GM19240 (cell line): ENCODE results near the gene ARID1B.

Experiments used
- DNase-seq: peaks from one replicate; pipeline ENCODE4 v3.0.0; 2011; ENCODE audit warnings: low spot score; ENCODE audit not compliant: insufficient read length

Gene ARID1B

DNA sequence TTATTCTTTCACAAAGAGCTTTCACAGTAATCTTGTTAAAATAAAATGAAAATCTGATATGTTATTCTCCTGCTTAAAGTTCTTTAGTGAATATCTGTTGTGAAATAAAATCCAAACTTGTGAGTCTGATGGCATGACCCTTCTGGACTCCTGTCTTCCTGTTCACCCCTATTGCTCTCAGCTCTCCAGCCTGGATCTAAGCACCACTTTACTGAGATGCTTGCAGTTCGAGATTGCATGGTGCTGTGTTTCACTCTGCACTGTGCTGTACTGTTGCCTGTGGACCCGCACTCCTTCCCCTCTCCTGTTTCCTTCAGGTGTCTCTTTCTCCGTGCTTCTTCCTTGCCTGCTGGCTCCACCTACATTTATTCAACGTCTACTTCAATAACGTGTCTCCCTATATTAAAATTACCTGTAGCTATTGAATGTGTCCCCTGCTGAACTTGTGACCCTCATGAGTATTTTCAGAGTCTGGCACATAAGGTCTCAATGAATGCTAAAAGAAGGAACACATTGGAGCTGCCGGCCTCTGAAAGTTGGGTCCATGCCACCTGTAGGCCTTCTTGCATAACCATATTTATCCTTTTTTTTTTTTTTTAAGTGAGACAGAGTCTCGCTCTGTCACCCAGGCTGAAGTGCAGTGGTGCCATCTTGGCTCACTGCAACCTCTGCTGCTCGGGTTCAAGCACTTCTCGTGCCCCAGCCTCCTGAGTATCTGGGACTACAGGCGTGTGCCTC is 100.1 kb downstream of the ARID1B start:
- DNase-seq: no peak

DNA sequence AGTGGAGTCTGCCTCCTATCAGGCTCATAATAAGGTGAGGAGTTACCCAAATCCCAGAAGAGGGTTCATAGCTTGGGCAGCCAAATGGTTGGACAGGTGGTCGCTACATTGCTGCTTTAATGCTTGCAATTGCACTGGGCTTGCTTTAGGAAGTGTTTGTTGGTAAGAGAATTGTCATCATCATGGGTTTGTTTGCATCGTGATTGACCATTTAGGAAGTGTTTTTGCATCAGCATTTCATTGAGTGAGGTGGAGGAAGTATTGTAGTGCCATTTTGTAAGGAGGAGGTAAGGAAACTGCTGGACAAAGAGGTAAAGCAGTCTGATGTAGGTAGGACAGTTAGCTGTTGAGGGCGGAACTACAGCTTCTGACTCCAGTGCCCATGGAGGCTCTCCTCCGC is 101.5 kb downstream of the ARID1B start:
- DNase-seq: no peak

DNA sequence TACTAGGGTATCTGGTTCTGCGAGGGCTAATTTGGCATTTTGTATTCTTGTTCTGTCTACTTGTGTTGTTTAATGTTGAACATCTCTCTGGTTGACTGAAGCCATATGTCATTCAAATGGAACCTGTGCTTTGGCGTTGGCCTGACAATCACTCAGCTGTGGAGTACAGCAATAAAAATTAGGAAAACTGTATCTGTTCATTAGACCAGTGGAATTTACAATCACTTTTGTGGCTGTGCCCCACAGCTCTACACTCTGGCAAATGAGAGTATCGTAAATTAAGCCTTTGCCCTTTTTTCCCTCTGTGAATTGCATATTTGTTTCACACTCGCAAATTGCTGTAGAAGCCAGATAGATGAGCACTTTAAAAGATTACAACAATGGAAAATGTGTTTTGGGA is 102.0 kb downstream of the ARID1B start:
- no peak for DNase-seq

DNA sequence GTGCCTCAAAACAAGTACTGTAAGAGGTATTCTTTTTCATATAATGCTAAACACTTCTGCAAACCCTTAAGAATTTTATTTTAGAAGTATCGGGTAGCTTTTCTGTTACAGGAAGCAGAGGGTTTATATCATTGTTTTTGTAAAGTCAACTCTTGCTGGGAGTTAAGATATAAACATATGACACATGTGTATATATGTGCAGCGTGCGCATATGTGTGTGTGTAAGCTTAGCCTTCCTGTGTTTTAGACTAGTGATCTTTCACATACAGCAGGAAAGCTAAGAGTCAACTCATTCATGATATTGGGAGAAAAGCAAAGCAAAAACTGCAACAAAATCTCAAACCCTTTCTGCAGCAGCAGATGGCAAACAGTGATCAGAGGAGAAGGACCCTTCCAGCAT is 102.4 kb downstream of the ARID1B start:
- no peak for DNase-seq

DNA sequence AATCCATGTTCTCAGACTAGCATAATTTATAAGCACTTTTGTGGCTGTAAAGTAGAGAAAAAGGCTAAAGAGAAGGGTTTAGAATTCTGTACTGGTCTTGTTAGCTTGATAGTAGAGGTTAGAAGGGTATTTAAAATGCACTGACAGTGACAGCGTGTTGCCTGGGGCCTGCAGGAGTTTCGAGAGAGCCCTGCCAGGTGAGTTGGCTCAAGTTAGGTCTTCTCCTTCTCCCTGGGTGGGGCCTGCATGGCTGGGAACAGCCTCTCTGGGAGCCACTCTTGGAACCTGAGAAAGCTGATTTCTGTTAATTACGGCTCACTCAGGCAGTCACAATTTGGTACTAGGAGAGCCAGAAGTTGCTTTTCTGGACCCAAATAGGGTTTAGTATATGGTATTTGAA is 103.7 kb downstream of the ARID1B start:
- no peak for DNase-seq

DNA sequence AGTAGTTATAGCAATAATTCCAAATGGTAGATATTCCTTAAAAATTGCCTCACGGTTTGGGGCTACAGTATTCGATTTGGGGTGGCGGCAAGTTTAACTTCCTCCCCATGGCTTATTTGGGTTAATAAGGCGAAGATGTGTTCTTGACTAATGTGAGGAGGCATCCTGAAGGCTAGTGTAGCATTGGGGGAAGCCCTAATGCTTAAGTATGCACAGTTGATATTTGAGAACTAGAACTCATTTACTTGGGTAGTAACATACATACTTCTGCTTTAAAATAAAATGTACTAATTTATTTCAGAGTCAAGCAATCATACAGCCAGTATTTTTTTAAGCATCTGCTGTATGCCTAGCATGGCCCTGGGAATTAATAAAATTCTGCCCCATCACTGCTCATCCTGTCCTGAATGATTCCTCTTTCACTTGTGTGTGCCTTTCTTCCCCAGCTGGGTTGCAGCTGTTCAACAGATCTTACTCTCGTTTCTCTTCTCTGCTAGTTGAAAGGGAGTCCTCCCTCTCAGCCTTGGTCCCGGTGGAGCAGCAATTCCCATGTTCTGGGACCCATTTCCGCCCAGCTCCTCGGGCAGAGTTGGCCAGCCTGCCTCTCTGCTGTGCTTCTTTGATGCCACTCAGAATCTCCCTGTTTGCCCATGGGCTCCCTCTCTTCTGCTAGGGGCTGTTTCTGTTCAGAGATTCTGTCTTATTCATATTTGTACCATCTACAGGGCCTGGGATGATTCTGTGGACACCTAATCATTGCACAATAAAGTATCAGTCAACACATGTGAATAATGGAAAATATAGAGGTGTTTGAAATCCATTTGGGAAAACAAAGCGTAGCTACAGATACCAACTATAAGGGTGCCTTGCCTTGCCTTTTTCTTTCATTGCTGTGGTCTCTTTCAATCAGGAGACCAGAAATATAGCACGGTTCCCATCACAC is 104.8 kb downstream of the ARID1B start:
- no peak for DNase-seq

DNA sequence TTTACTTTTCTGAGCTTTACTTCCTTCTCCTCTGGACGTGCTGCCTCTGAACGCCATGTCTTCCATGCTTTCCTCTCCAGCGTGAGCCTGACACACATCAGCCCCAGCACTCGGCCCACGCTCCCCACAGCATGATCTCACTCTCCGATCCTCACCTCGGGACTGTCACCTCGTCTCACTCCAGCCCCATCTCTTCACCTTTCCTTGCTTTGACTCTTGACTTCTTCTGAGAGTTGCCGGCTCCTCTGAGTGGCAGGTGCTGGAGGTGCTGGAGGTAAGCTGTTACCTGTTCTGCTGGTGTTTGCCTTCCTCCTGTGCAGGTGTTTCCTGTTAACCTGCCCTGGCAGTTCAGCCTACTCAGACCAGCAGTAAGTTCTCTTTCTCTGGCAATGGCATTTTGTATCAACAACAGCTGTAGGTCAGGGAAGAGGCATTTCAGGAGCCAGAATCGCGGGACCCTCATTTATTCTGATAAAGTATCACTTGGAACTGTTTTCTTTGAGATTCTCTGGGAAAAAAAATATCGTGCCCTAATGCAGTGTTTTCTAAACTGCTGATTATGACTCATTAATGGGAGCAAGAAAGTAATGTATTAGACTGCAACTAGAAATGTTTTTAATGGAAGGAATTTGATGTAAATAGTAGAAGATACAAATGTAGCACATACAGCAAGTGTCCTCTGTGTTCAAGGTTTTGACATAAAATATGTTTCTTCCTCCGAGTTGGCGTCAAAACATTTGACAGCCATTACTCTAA is 106.5 kb downstream of the ARID1B start:
- DNase-seq: no peak

DNA sequence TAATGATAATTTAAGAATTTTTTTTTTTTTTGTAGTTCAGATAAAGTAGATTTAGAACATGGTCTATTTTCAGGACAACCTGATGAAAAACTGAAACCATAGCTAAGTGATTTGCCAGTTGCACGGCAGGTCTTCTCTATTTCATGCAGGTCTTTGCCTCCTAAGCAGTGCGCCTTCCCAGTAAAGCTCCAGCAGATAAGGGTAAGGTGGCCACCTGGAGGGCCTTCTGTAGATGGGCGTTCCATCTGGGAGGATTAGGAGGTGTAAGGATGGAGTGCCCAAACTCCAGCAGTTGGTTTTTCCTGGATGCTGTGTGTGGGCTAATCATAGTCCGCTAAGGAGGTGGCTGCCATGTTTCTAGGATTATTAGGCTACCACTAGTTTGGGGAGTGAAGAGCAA is 107.1 kb downstream of the ARID1B start:
- DNase-seq: no peak

DNA sequence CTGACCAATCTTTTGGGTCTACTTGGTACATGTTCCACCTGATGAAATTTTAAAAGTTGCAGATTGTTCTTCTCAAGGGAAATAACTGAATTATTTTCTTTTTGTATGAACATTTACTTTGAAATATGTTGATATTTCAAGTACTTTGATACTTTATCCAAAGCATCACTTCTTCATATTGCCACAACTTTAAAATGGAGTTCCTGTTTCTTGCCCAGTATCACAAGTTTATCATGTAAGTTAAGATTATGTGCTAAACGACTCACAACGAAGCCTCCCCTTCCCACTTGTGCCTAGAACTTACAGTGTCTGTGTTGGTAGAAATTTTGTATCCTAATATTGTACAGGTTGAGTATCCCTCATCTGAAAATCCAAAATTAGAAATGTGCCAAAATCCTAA is 108.4 kb downstream of the ARID1B start:
- DNase-seq: no peak

DNA sequence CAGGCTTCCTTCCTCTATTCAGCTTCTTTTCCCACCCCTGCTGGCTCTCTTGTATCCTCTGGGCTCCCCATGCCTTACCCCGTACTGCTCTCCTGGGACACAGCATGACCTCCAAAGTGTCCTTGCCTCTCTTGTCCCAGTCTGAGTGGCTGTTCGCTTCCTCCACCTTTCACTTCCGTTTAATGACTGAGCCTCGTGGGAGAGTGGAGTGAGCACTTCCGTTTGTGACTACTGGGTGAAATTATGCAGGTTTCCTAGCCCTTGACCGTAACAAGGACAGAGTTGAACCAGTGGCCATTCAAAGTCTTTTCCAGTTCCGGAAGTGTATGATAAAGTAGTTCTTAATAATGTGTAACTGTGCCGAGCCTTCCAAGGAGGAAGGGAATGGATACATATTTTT is 109.2 kb downstream of the ARID1B start:
- DNase-seq: peak; percentile 47

DNA sequence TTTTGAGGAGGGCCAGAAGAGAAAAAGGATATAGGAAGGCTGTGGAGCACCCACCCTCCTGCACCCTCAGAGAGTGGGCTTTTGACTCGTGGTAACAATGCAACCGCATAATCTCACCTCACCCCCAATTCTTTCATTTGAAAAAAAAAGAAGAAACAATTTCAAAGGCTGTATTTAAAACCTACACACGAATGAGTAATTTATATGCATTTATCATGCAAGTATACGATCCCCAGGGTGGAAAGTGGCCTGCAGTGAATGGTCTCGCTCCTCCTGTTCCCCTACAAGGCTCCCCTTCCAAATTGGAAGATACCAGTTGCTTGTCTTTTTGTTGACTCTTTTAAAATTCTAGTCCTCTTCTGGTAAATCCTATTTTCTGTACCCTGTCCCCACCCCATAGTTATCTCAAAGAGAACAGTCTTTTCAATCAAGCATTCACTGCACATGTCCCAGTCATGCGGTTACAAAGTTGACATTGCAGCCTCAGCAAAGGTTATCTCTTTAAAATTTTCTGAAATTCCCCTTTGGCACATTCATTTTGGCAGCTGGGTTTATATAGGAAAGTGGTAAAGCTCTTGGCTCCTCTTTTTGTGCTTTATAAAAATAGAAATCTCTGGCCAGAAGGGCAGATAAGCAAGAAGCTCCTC is 110.6 kb downstream of the ARID1B start:
- no peak for DNase-seq

DNA sequence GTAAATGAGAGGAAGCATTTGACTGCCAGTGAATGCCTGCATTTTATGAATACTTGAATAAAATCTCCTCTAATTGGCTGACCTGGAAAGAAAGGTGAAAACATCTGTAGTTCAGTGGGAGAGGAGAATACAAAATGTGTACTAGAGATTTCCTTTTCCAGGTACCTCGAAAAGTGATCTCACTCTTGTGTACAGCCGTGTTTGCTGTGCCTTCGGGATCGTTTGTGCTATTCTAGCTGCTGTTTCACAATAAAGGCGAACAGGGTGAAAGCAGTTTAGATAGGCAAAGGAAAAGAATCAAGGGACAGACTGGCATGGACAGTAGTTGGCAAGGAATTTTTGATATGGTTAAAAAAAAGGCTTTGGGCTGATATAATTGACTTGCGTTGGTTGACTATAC is 112.3 kb downstream of the ARID1B start:
- DNase-seq: no peak

DNA sequence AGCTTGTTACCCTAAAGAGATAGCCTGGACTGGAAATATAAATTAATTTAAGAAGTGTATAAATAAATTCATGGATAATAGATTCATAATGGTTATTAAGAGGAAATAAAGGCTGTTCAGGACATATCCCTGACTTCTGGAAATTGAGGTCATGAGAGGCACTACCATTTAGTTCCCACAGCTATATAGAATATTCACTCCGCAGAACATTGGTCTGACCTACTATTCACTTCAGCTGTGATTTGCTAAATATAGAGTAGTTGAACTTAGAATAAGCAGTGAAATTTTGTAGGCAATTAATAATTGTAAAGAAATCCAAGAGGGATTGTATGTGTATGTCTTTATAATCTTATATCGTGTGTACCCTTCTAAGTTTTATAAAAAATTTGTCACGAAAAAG is 112.8 kb downstream of the ARID1B start:
- no peak for DNase-seq

DNA sequence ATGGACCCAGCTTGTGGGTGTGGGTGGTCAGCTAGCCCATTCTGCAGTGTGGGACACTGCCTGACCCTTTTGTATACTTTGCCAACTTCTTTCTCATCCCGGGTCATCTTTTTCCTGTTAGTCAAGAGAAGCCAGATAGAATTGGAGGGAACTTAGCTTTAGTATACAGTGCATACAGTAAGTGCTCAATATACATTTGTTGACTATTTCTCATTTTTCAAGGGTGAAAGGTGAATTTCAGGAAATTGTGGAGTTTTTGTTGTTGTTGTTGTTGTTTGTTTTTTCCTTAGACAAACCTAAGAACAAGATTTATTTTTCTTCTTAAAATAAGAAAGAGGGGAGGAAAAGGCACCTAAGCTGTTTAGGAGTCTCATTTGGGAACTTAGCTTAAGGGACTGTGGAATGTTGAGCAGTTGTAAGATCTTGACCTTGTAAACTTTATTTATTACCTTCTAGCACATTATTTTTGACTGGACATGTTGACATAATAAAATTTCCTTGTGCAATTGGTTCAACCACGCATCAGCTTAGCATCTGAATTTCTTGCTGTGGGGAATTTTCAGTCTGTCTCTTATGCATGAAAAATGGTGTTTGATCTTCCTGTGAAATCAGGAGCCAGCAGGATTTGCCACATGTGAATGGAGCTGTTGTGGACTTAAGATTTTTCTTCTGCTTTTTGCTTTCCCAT is 113.6 kb downstream of the ARID1B start:
- DNase-seq: no peak

DNA sequence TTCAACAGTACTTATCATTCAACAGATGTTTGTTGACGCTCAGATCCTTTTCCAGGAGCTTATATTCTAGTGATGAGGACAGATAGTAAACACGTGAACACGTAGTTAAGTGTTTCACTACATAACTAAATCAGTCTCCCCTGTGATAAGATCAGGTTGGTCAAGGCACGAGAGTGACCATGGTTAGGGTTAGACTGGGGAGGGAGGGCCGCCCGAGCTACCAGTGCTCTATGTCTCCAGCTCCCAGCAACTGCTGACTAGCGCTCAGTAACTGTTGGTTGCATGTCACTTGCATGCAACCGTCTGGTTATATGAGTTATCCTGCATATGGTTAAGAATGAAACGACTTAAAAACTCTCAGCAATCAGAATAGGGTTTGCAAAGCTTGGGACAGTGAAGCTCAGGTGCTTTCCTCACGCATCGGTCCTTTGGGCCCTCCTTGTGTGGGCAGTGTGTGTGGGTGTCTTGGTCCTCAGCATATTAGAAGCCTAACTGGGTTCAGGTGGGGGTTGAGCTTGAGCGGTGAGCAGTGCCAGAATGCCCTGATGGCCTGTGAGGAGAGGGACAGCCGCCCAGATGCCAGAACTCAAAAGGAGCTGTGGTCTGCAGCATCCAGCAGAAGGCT is 120.8 kb downstream of the ARID1B start:
- DNase-seq: no peak

DNA sequence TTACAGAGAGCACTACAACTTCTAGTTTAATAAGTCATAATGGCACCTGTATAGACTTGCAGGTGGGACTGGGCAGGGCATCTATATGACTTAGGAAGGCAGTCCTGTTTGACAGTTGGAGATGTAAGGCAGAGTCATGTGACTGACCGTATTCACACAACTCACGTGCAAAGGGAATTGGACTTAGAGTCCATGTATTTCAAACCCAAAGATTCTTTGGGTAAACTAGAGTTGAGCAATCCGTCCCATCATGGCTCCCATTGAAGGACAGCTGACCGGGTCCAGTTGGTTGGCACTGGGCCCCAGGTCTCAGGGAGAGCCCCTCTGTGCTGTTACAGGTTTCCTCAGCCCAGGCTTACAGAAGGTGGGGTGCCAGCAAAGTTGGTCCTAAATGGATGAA is 121.9 kb downstream of the ARID1B start:
- no peak for DNase-seq

DNA sequence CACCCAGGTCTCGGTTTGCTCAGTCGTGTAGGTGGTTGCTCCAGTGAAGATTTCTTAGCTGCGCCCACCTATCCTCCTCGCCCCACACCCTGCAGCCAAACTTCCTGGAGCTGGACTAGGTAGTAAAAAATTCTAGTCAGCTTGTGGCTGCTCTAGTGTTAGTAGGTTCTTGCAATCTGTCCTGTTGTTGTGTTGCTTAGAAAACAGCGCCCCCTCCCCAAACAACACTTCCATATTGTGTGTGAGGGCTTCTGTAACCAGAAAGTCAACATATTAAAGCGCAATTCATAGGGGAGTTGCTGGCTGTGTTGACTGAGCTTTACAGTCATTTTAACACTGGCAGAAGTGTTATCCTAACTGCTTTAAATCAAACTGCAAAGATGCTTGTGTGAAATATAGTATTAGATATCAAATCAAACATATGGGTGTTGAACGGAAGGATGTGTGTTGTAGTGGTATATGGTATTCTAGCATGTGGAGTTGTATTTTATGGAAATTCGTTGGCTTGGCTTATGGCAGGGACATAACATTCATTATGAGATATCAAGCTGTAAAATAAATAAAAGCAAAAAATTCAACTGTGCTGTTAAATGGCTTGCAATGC is 122.5 kb downstream of the ARID1B start:
- no peak for DNase-seq

DNA sequence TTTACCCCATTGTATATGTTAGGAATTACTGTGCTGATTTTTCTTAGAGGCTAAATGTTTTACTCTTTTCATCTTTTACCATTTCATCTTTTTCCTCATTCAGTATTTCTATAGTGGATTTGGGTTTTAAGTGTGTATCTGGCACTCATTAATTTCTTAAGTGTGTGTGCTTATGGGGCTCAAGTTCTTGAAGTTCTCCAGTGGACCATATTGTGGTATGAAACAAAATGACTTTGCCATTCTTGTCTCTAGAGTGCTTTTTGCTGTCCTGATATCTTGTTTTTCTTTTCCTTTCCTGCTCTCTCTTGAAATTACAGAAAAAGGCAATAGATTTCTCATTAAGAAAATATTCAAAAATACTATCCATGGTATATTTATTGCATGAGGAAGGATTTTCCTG is 123.1 kb downstream of the ARID1B start:
- DNase-seq: no peak

DNA sequence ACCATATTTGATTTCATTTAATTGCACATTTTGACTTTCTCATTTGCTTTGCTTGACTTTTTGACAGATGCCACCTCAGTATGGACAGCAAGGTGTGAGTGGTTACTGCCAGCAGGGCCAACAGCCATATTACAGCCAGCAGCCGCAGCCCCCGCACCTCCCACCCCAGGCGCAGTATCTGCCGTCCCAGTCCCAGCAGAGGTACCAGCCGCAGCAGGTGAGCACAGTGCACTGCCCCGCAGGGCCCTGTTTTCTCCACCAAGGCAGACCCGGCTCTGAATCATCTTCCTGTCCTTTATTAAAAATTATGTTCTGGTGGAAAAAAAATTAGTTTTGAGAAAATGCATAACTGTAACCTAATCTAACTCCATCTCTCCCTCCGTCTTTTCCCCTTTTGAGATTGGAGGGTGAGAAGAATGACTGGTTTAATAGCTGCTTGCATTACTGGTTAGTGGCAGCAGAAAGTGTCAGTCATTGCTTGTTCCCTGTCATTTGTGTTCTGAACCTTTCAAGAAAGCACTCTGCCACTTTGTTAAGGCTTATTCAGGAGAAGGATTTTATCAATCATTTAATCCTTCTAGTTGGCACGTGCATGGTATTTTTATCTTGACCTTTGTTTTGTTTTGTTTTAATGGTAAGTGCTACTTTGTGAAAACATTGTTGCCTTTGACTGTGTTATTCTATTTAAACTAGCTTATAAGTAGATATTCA is 124.3 kb downstream of the ARID1B start:
- no peak for DNase-seq
